Measurements from ENCODE around the gene ADGRG6. TPM values are rescaled to one million over a fixed set of nuclear protein-coding genes. Genes with fewer than 3 reads are reported as not detected.
A peak's percentile ranks its signal among the peaks of the same experiment; 100 is the strongest.

ADGRG6 gene
- polyA plus RNA-seq, 1 of the 3 experiments (the other 2 are of a cell fraction), result 61.5 TPM

DNA sequence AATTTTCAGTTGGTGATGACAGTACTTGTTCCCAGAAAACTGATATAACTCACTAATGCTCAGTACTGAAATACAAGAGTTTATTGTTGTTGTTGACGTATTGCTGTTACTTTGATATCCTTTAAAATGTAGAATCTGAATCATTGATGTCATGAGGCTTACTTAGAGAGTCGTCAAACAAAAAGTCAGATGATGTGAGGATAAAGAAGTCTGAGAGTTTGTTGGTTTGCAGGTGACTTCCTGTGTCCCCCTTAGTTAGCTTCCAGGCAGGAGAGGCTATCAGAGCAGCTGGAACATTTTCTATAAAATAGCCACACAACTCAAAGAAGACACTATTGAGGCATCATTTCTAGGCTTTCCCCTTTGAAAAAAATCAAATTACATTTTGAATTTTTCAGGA is 97.9 kb downstream of the ADGRG6 start:
- ChIA-PET POLR2A (no interaction called here), CTCF (no interaction called here)
- peaks cover 39% of the 10 kb centered on the region for H3F3A ChIP-seq (replicated peaks; ENCODE audit: insufficient read depth)
- peak overlapping the region in 1 of 2 experiments; percentile 74; a peak in 1 of 4 replicates for H3K27ac ChIP-seq (ENCODE audit: low read depth in 2 of 2, low read length in 1 of 2)
- H3K4me2 ChIP-seq, result 0 out of 2 replicates have a peak overlapping the region, but pooled peaks have one; percentile 37
- no peak overlapping the region for H3K4me3 ChIP-seq (ENCODE audit: low read depth in 2 of 2, low read length in 1 of 2)
- H3K9me3 ChIP-seq, result no peaks in the 10 kb centered on the region
- H3K27me3 ChIP-seq (ENCODE audit: insufficient read depth), result no peaks in the 10 kb centered on the region
- no peak overlapping the region for H2AFZ ChIP-seq (ENCODE audit: low read depth)
- H4K20me1 ChIP-seq (ENCODE audit: insufficient read depth), result no peaks in the 10 kb centered on the region
- peaks cover 0 to 27% of the 10 kb centered on the region in 2 experiments; a peak in 2 of 4 replicates for H3K4me1 ChIP-seq (ENCODE audit: control insufficient read depth in 1 of 2, insufficient read depth in 2 of 2, low read depth in 1 of 2, low read length in 1 of 2)
- WGBS (ENCODE audit: low lambda C conversion rate), result 58% methylated on average over 2 of the region's 2 CpGs
- DNase-seq, result no peak
- H3K9ac ChIP-seq, result no peak overlapping the region
- H3K79me2 ChIP-seq (ENCODE audit: insufficient read depth), result peaks cover 7% of the 10 kb centered on the region; the same call in 1 of the 2 replicates
- TF ChIP-seq TAF1 (IDR thresholded peaks at IDR 0.05; ENCODE audit: borderline replicate concordance, low read depth, low read length) (no peak), RAD21 (IDR thresholded peaks at IDR 0.05; ENCODE audit: low read length) (no peak), RXRA (IDR thresholded peaks at IDR 0.05; ENCODE audit: borderline replicate concordance, low read depth) (no peak), YY1 (IDR thresholded peaks at IDR 0.05; ENCODE audit: low read depth) (no peak), FOXJ3 (CRISPR knock-in tag; IDR thresholded peaks at IDR 0.05) (no peak), PBX3 (IDR thresholded peaks at IDR 0.05) (no peak)
- no peaks in the 10 kb centered on the region for H3K9me2 ChIP-seq
- peaks cover 22 to 65% of the 10 kb centered on the region in 2 experiments for H3K36me3 ChIP-seq (replicated peaks in 1 of 2; ENCODE audit: control insufficient read depth in 1 of 2, insufficient read depth in 2 of 2, low read length in 1 of 2)

DNA sequence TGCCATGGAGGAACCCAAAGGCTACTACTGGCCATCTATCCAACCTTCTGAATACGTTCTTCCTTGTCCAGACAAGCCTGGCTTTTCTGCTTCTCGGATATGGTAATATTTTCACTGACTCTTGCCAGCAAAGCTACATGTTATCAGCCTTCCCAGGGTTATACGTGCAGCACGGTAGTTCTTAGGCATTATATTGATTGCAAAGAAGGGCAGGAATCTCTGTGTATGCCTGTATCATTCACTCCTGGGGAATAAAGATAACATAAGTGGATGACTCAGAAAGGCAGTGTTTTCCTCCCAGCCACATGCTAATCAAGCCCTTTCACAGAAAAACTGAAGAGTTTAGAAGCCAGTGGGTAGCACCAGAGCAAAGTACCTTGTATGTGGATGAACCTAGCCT is 98.7 kb downstream of the ADGRG6 start:
- 30% methylated on average over 4 of the region's 4 CpGs for WGBS (ENCODE audit: low lambda C conversion rate)

GRCh38 chr6:142401838-142402237 is 100.0 kb downstream of the ADGRG6 start:
- Histone ChIP-seq H4K20me1 (ENCODE audit: insufficient read depth) (no peaks in the 10 kb centered on the region), H3K9ac (no peak overlapping the region), H3F3A (replicated peaks; ENCODE audit: insufficient read depth) (peaks cover 22% of the 10 kb centered on the region), H3K36me3 (replicated peaks in 1 of 2; ENCODE audit: control insufficient read depth in 1 of 2, insufficient read depth in 2 of 2, low read length in 1 of 2) (peaks cover 30 to 70% of the 10 kb centered on the region in 2 experiments), H3K27me3 (ENCODE audit: insufficient read depth) (no peaks in the 10 kb centered on the region), H3K4me1 (ENCODE audit: control insufficient read depth in 1 of 2, insufficient read depth in 2 of 2, low read depth in 1 of 2, low read length in 1 of 2) (peaks cover 0 to 17% of the 10 kb centered on the region in 2 experiments; a peak in 2 of 4 replicates), H3K9me2 (no peaks in the 10 kb centered on the region), H3K4me2 (no peak overlapping the region), H3K4me3 (ENCODE audit: low read depth in 2 of 2, low read length in 1 of 2) (no peak overlapping the region), H3K27ac (ENCODE audit: low read depth in 2 of 2, low read length in 1 of 2) (no peak overlapping the region; a peak in 1 of 4 replicates), H3K79me2 (ENCODE audit: insufficient read depth) (peaks cover 7% of the 10 kb centered on the region; the same call in 1 of the 2 replicates), H3K9me3 (no peaks in the 10 kb centered on the region), H2AFZ (ENCODE audit: low read depth) (no peak overlapping the region)
- ChIA-PET POLR2A (no interaction called here), CTCF (no interaction called here)
- no peak for DNase-seq
- WGBS (ENCODE audit: low lambda C conversion rate), result 35% methylated on average over 1 of the region's 1 CpG
- no peak for TF ChIP-seq CHD2 (IDR thresholded peaks at IDR 0.05; ENCODE audit: low read length, partially characterized antibody)
- TF ChIP-seq REST (IDR thresholded peaks at IDR 0.05; ENCODE audit: low read depth, low read length), result no peak
- TF ChIP-seq ELF1 (IDR thresholded peaks at IDR 0.05), result no peak
- no peak for TF ChIP-seq MAX (IDR thresholded peaks at IDR 0.05; ENCODE audit: low read depth)
- TF ChIP-seq, protein P1, sequence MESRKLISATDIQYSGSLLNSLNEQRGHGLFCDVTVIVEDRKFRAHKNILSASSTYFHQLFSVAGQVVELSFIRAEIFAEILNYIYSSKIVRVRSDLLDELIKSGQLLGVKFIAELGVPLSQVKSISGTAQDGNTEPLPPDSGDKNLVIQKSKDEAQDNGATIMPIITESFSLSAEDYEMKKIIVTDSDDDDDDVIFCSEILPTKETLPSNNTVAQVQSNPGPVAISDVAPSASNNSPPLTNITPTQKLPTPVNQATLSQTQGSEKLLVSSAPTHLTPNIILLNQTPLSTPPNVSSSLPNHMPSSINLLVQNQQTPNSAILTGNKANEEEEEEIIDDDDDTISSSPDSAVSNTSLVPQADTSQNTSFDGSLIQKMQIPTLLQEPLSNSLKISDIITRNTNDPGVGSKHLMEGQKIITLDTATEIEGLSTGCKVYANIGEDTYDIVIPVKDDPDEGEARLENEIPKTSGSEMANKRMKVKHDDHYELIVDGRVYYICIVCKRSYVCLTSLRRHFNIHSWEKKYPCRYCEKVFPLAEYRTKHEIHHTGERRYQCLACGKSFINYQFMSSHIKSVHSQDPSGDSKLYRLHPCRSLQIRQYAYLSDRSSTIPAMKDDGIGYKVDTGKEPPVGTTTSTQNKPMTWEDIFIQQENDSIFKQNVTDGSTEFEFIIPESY (IDR thresholded peaks at IDR 0.05; ENCODE audit: borderline replicate concordance, low read depth), result no peak
- no peak for TF ChIP-seq YY1 (IDR thresholded peaks at IDR 0.05; ENCODE audit: low read depth)
- no peak for TF ChIP-seq RAD21 (IDR thresholded peaks at IDR 0.05; ENCODE audit: low read length)
- no peak for TF ChIP-seq RXRA (IDR thresholded peaks at IDR 0.05; ENCODE audit: borderline replicate concordance, low read depth)
- TF ChIP-seq MXI1 (IDR thresholded peaks at IDR 0.05; ENCODE audit: low read depth, low read length), result no peak
- TF ChIP-seq SMC3 (IDR thresholded peaks at IDR 0.05; ENCODE audit: low read depth, low read length), result no peak

More for the DNA sequence above, 98.7 kb downstream of the ADGRG6 start:
- Histone ChIP-seq H3K4me1 (ENCODE audit: control insufficient read depth in 1 of 2, insufficient read depth in 2 of 2, low read depth in 1 of 2, low read length in 1 of 2) (peaks cover 0 to 25% of the 10 kb centered on the region in 2 experiments; a peak in 2 of 4 replicates), H3K4me2 (peak overlapping the region; percentile 37; the same call in 1 of the 2 replicates), H3K9me3 (no peaks in the 10 kb centered on the region), H4K20me1 (ENCODE audit: insufficient read depth) (no peaks in the 10 kb centered on the region), H3K36me3 (replicated peaks in 1 of 2; ENCODE audit: control insufficient read depth in 1 of 2, insufficient read depth in 2 of 2, low read length in 1 of 2) (peaks cover 24 to 67% of the 10 kb centered on the region in 2 experiments), H3K27me3 (ENCODE audit: insufficient read depth) (no peaks in the 10 kb centered on the region), H2AFZ (ENCODE audit: low read depth) (no peak overlapping the region), H3K9me2 (no peaks in the 10 kb centered on the region), H3K79me2 (ENCODE audit: insufficient read depth) (peaks cover 7% of the 10 kb centered on the region; the same call in 1 of the 2 replicates), H3K9ac (no peak overlapping the region; the same call in 1 of the 2 replicates), H3K27ac (ENCODE audit: low read depth in 2 of 2, low read length in 1 of 2) (peak overlapping the region; percentile 64 to 74; a peak in 3 of 4 replicates), H3K4me3 (ENCODE audit: low read depth in 2 of 2, low read length in 1 of 2) (no peak overlapping the region), H3F3A (replicated peaks; ENCODE audit: insufficient read depth) (peaks cover 36% of the 10 kb centered on the region)
- no peak for DNase-seq
- POLR2A ChIA-PET, result no interaction called here
- TF ChIP-seq FOSL2 (IDR thresholded peaks at IDR 0.05; ENCODE audit: borderline replicate concordance, low read depth) (0 out of 2 replicates have a peak, but pooled peaks have one; percentile 30), JUND (IDR thresholded peaks at IDR 0.05) (0 out of 2 replicates have a peak, but pooled peaks have one; percentile 20), TCF12 (IDR thresholded peaks at IDR 0.05) (peak; percentile 20; the same call in 1 of the 2 replicates), RCOR1 (IDR thresholded peaks at IDR 0.05; ENCODE audit: low read length) (no peak)
- CTCF ChIA-PET, result no interaction called here
